ENCODE results near the gene RET. TPM values are rescaled to one million over a fixed set of nuclear protein-coding genes. Genes with fewer than 3 reads are reported as not detected.

RET gene
- total RNA-seq, 1 experiment from 2014 or later = 68.0 TPM

- Histone ChIP-seq H3K4me3 (ENCODE audit: low read depth, low read length, poor library complexity, severe bottlenecking) (no peak overlapping the region), H3K4me1 (ENCODE audit: insufficient read depth, low read length, poor library complexity, severe bottlenecking) (no peaks in the 10 kb centered on the region), H3K36me3 (ENCODE audit: insufficient read depth, low read length, poor library complexity, severe bottlenecking) (no peaks in the 10 kb centered on the region), H3K9me3 (ENCODE audit: low read depth, low read length, poor library complexity, severe bottlenecking) (no peaks in the 10 kb centered on the region), H3K27me3 (replicated peaks; ENCODE audit: insufficient read depth, low read depth, low read length, poor library complexity) (no peaks in the 10 kb centered on the region), H3K27ac (ENCODE audit: low read depth, low read length, poor library complexity, severe bottlenecking) (no peak overlapping the region)
- DNase-seq (ENCODE audit: low spot score) = no peak
- ChIA-PET CTCF (no interaction called here), POLR2A (ENCODE audit: low non-redundant PET) (interaction anchor here (0.6 kb wide), 1 partner anchor 11 kb away, joined by 4 read pairs; no protein-coding TSS in a partner anchor)
- no peak for TF ChIP-seq CTCF (conservative IDR thresholded peaks at IDR 0.05; ENCODE audit: low read depth, low read length)
- TF ChIP-seq EZH2 (IDR thresholded peaks at IDR 0.05; ENCODE audit: borderline replicate concordance, low read depth, low read length, poor library complexity, severe bottlenecking) = no peak
- no TSS peak for BruUV-seq (replicated peaks)
- intact Hi-C loops (cut with micrococcal nuclease; ENCODE audit: unreplicated experiment) = no loop called here
Measured at GRCh38 chr10:43110338-43111071, 33.6 kb downstream of the RET start.

GRCh38 chr10:43111101-43111500 lies 34.2 kb downstream of the RET start:
- Histone ChIP-seq H3K4me1 (ENCODE audit: insufficient read depth, low read length, poor library complexity, severe bottlenecking) (no peaks in the 10 kb centered on the region), H3K36me3 (ENCODE audit: insufficient read depth, low read length, poor library complexity, severe bottlenecking) (no peaks in the 10 kb centered on the region), H3K27ac (ENCODE audit: low read depth, low read length, poor library complexity, severe bottlenecking) (no peak overlapping the region), H3K27me3 (replicated peaks; ENCODE audit: insufficient read depth, low read depth, low read length, poor library complexity) (no peaks in the 10 kb centered on the region), H3K9me3 (ENCODE audit: low read depth, low read length, poor library complexity, severe bottlenecking) (no peaks in the 10 kb centered on the region), H3K4me3 (ENCODE audit: low read depth, low read length, poor library complexity, severe bottlenecking) (no peak overlapping the region)
- POLR2A ChIA-PET (ENCODE audit: low non-redundant PET) = interaction anchor here (0.6 kb wide), 1 partner anchor 11 kb away, joined by 4 read pairs; no protein-coding TSS in a partner anchor
- intact Hi-C loops (cut with micrococcal nuclease; ENCODE audit: unreplicated experiment) = no loop called here
- no peak for DNase-seq (ENCODE audit: low spot score)
- CTCF ChIA-PET = no interaction called here
- no peak for TF ChIP-seq EZH2 (IDR thresholded peaks at IDR 0.05; ENCODE audit: borderline replicate concordance, low read depth, low read length, poor library complexity, severe bottlenecking)
- no peak for TF ChIP-seq CTCF (conservative IDR thresholded peaks at IDR 0.05; ENCODE audit: low read depth, low read length)
- BruUV-seq (replicated peaks) = no TSS peak

- intact Hi-C loops (cut with micrococcal nuclease; ENCODE audit: unreplicated experiment) = no loop called here
- ChIA-PET CTCF (no interaction called here), POLR2A (ENCODE audit: low non-redundant PET) (no interaction called here)
- no peaks in the 10 kb centered on the region for H3K36me3 ChIP-seq (ENCODE audit: insufficient read depth, low read length, poor library complexity, severe bottlenecking)
- H3K27ac ChIP-seq (ENCODE audit: low read depth, low read length, poor library complexity, severe bottlenecking) = no peak overlapping the region
- H3K9me3 ChIP-seq (ENCODE audit: low read depth, low read length, poor library complexity, severe bottlenecking) = no peaks in the 10 kb centered on the region
- H3K27me3 ChIP-seq (replicated peaks; ENCODE audit: insufficient read depth, low read depth, low read length, poor library complexity) = no peaks in the 10 kb centered on the region
- TF ChIP-seq EZH2 (IDR thresholded peaks at IDR 0.05; ENCODE audit: borderline replicate concordance, low read depth, low read length, poor library complexity, severe bottlenecking) (no peak), CTCF (conservative IDR thresholded peaks at IDR 0.05; ENCODE audit: low read depth, low read length) (no peak)
- H3K4me3 ChIP-seq (ENCODE audit: low read depth, low read length, poor library complexity, severe bottlenecking) = no peak overlapping the region
- DNase-seq (ENCODE audit: low spot score) = no peak
- no peaks in the 10 kb centered on the region for H3K4me1 ChIP-seq (ENCODE audit: insufficient read depth, low read length, poor library complexity, severe bottlenecking)
- BruUV-seq (replicated peaks) = no TSS peak
Measured at GRCh38 chr10:43111921-43112607, 35.2 kb downstream of the RET start.
